GM12801 (cell line): ENCODE measurements around the gene MAPKAP1.

Source experiments
- TF ChIP-seq, protein P1 (sequence below): IDR thresholded peaks from one replicate; pipeline ENCODE4 v1.5.1; 2011; ENCODE audit warnings: control low read depth; ENCODE audit not compliant: insufficient read length; ENCODE audit errors: extremely low read depth

MAPKAP1 gene

DNA sequence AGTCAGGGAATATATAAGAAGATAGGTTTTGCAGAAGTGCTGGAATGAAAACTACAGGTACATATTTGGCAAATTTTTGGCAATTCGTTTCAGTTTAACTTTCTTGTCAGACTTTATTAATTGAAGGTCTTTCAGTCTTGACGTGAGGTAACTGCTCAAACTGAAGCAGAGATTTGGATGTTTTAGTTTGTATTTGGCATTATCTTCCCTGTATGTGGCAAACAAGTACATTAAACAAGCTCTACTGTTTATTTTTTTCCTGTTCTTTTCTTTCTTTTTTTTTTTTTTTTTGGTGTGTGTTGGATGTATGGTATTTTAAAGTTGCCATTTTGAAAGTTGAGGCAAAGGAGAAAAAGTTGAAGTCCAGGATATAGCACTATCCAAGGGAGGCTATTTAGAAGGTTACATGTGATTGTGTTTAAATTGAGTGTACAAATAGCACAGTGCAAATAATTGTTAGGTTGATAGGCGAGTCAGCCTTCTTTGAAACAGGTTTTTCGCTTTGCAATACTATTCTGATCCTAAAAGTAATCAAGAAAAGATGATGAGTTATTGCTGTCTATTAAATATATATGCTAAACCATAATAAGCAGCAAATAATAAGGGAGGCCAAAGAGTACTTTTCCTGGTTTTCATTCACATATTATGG, 42.4 kb upstream of the MAPKAP1 start:
- TF ChIP-seq, protein P1, sequence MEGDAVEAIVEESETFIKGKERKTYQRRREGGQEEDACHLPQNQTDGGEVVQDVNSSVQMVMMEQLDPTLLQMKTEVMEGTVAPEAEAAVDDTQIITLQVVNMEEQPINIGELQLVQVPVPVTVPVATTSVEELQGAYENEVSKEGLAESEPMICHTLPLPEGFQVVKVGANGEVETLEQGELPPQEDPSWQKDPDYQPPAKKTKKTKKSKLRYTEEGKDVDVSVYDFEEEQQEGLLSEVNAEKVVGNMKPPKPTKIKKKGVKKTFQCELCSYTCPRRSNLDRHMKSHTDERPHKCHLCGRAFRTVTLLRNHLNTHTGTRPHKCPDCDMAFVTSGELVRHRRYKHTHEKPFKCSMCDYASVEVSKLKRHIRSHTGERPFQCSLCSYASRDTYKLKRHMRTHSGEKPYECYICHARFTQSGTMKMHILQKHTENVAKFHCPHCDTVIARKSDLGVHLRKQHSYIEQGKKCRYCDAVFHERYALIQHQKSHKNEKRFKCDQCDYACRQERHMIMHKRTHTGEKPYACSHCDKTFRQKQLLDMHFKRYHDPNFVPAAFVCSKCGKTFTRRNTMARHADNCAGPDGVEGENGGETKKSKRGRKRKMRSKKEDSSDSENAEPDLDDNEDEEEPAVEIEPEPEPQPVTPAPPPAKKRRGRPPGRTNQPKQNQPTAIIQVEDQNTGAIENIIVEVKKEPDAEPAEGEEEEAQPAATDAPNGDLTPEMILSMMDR = no peak

DNA sequence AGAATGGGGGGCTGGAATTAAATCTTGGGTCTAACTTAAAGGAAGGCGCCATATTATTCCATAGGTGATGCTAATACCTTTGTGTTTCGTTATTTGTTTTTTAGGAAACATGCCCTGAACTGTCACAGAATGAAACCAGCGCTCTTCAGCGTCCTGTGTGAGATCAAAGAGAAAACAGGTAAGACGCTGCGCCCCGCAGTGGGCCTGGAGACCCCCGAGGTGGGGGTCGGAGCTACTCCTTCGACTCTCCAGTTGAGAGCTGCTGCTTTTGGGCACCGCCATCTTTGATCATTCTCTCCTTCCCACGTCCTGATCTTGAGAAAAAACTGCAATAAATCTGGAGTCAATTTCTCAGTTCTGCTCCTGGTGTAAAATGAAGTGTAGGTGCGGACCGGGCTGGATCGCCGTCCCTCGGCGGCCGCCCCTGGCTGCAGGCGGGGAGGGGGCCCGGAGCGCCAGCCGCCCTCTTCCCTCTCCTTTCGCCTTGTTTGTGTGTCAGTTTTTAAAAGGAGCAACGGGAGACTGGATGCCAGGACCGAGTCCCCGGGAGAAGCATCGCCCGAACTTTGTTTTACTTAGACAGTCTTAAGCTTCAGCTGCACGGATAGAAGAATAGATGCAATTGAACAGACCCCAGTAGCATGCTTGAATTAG, 41.6 kb upstream of the MAPKAP1 start:
- TF ChIP-seq, protein P1 = no peak

DNA sequence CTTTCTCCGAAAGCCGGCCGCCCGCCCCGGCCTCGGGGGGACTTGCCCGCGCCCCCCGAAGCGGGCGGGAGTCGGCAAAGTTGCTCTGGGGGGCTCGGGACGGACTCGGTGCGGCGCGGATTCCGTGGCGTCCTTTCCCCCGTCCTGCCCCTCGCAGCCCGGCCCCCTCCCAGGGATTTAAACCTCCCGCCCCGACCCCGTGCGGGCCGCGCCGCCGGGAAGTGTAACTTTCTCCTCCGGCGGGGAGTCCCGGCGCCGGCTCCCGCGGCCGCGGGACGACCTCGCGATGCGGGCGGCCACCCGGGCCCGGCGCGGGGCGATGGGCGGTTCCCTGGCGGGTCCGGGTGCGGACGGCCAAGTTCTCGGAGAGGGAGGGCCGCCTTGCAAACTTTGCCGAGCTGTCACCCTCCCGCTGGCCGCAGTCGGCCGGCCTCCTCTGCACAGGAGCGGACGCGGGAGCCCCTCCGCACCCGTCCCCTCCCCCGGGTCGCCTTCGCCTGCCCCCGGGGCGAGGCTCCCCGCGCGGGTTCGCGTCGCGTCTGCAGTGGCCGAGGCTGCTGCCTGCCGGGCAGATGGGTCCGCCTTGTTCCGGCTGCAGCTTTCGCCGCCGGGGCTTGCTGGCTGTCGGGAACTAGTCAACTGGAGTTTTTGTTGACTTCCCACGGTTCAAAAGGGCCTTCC, 40.9 kb upstream of the MAPKAP1 start:
- TF ChIP-seq, protein P1 = no peak

- TF ChIP-seq, protein P1 = no peak
These were observed 40.2 kb upstream of the MAPKAP1 start, which contains the start of gene PBX3 for GRCh38 chr9:125747053-125747764. TSS of gene PBX3 (plus strand) at chr9:125747373.

GRCh38 chr9:125746774-125747052, 39.7 kb upstream of the MAPKAP1 start:
- TF ChIP-seq, protein P1 = no peak

DNA sequence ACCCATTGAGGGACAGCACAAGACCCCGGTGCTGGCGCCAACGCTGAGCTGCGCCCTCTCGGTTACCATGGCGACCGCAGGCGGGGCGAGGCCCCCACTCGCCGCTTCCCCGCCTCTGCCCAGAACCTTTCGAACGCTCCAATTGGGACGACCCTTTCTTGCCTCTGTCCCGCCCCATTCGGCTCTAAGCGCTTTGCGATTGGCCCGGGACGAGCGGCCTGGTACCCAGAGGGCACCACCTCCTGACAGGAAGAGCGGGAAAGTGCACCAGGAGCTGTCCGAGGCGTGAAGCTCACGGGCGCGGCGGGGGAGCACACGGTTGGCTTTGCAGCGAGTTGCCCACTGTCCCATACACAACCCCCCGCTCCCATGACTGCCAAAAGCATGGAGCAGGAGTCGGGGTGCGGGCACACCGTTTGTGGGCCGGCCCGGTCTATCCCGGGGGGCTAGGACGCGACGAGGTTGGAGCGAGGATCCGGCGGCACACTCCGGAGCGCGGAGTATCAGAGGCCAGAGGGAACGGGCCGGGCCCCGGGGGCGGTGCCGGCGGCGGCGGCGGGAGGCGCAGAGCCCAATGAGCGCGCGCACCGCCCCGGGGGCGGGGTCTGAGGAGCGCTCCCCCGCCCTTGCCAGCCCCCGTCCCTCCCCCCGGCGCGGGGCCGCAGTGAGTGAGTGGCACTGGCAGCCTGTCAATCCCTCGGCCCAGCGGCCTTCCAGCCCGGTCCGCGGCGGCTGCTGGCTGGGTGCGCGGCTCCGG, 39.2 kb upstream of the MAPKAP1 start:
- TF ChIP-seq, protein P1 = no peak

- TF ChIP-seq, protein P1 = no peak
These were observed 38.6 kb upstream of the MAPKAP1 start for GRCh38 chr9:125745682-125746016.
